Gastrocnemius medialis (tissue), 4 donors: ENCODE measurements around the gene PAIP2B.

Experiments
- CTCF ChIP-seq, 5 experiments: fragments of 450-650 bp in 3 of 5; fragments of 200-600 bp in 2 of 5; sonication (generic) in 2 of 5; IDR thresholded peaks in 4 of 5; conservative IDR thresholded peaks in 1 of 5; 1 replicate in 4 of 5; 2 replicates in 1 of 5; pipeline ENCODE4 v1.5.1; 2016 to 2019; ENCODE audit warnings: antibody characterized with exemption in 5 of 5, mild to moderate bottlenecking in 3 of 5, moderate library complexity in 3 of 5
- POLR2A ChIP-seq, 2 donors: fragments of 450-650 bp; IDR thresholded peaks; one replicate each; pipeline ENCODE4 v1.6.1; 2017; ENCODE audit warnings: antibody characterized with exemption in 2 of 2, mild to moderate bottlenecking in 2 of 2, moderate library complexity in 2 of 2

- TF ChIP-seq CTCF (IDR thresholded peaks at IDR 0.05 in 4 of 5, conservative IDR thresholded peaks at IDR 0.05 in 1 of 5) (no peak), POLR2A (IDR thresholded peaks at IDR 0.05) (no peak)
These were observed 93.3 kb downstream of the PAIP2B start for GRCh38 chr2:71133603-71134002.
